OCI-LY3 (cell line): ENCODE results near the gene UCHL3.

Source experiments
- CTCF ChIP-seq: fragments of 200-600, 300-600 bp; sonication (generic); IDR thresholded peaks from 2 replicates; pipeline ENCODE4 v1.5.1; 2014; ENCODE audit warnings: antibody characterized with exemption, low read length, low read depth
- EZH2phosphoT487 ChIP-seq: fragments of 200-600 bp; shearing (Covaris generic); IDR thresholded peaks from 2 replicates; pipeline ENCODE4 v1.6.1; 2018; ENCODE audit warnings: antibody characterized with exemption, mixed run types, low read depth

DNA sequence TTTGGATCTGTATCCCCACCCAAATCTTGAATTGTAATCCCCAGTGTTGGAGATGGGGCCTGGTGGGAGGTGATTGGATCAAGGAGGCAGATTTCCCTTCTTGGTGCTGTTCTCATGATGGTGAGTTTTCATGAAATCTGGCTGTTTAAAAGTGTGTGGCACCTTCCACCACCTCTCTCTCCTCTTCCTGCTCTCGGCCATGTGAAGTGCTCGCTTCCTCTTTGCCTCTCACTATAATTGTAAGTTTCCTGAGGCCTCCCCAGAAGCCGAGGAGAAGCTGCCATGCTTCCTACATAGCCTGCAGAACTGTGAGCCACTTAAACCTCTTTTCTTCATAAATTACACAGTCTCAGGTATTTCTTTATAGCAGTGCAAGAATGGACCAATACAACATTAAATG, 27.6 kb upstream of the UCHL3 start:
- TF ChIP-seq CTCF (no peak), EZH2phosphoT487 (no peak)
